Caco-2 (cell line): ENCODE results near the gene CHAF1A. TPM values are rescaled to one million over a fixed set of nuclear protein-coding genes. Genes with fewer than 3 reads are reported as not detected.

Experiments used
- BruUV-seq: library from RNA; stranded (reverse); fragments of 400-500 nt; replicated peaks from 2 replicates; lab custom pipeline; 2021; lab: Mats Ljungman, UMichigan
- CTCF ChIA-PET: fragments of 300-600 bp; sonication (Branson Sonifier 250); formaldehyde crosslinking; loops from one replicate; lab custom pipeline; 2022; ENCODE audit warnings: antibody characterized with exemption; lab: Charles Lee
- POLR2A ChIA-PET: fragments of 300-600 bp; sonication (Branson Sonifier 250); formaldehyde crosslinking; loops from one replicate; lab custom pipeline; 2022; ENCODE audit warnings: antibody characterized with exemption; lab: Charles Lee
- DNase-seq, 2 experiments: peaks; one replicate each; pipeline versions ENCODE4 v3.0.0 to v3.0.0-alpha.2; 2020 to 2022
- H3K27me3 ChIP-seq: replicated peaks from 2 replicates; pipeline ENCODE4 v1.6.0; 2011; ENCODE audit warnings: low read length; ENCODE audit not compliant: control insufficient read depth, insufficient read depth
- H3K36me3 ChIP-seq: 2 replicates; pipeline ENCODE4 v1.5.1; 2011; ENCODE audit warnings: low read length; ENCODE audit not compliant: control insufficient read depth, insufficient read depth
- H3K4me1 ChIP-seq: fragments of 250-450 bp; sonication (Bioruptor Pico); 2 replicates; pipeline ENCODE4 v1.5.1; 2020; ENCODE audit warnings: mild to moderate bottlenecking
- H3K4me3 ChIP-seq: 2 replicates; pipeline ENCODE4 v1.5.1; 2011; ENCODE audit warnings: low read depth, mild to moderate bottlenecking, control low read depth, low read length
- H3K9me3 ChIP-seq: fragments of 250-450 bp; sonication (Bioruptor Pico); 2 replicates; pipeline ENCODE4 v1.5.1; 2020; ENCODE audit warnings: mild to moderate bottlenecking, moderate library complexity
- H3K27ac Mint-ChIP-seq: one replicate; pipeline ENCODE4 v1.8.0; 2022; ENCODE audit warnings: mixed read lengths; ENCODE audit not compliant: unreplicated experiment
- H3K27me3 Mint-ChIP-seq: one replicate; pipeline ENCODE4 v1.8.0; 2022; ENCODE audit warnings: mixed read lengths; ENCODE audit not compliant: insufficient read depth, unreplicated experiment
- H3K36me3 Mint-ChIP-seq: one replicate; pipeline ENCODE4 v1.8.0; 2022; ENCODE audit warnings: mild to moderate bottlenecking, mixed read lengths; ENCODE audit not compliant: insufficient read depth, unreplicated experiment
- H3K4me1 Mint-ChIP-seq: one replicate; pipeline ENCODE4 v1.8.0; 2022; ENCODE audit warnings: low read depth, mixed read lengths; ENCODE audit not compliant: unreplicated experiment
- H3K4me3 Mint-ChIP-seq: one replicate; pipeline ENCODE4 v1.8.0; 2022; ENCODE audit warnings: mild to moderate bottlenecking, moderate library complexity, mixed read lengths; ENCODE audit not compliant: unreplicated experiment
- H3K9me3 Mint-ChIP-seq: one replicate; pipeline ENCODE4 v1.8.0; 2022; ENCODE audit warnings: mixed read lengths; ENCODE audit not compliant: unreplicated experiment
- CTCF ChIP-seq, 2 experiments: fragments of 200-600 bp in 1 of 2; IDR thresholded peaks; 1 replicate in 1 of 2; 2 replicates in 1 of 2; pipeline versions ENCODE4 v1.5.1 to v1.8.0; 2011 to 2022; ENCODE audit warnings: antibody characterized with exemption in 1 of 2, control low read depth in 1 of 2, inconsistent platforms in 1 of 2, low read depth in 1 of 2, low read length in 1 of 2, mild to moderate bottlenecking in 1 of 2, moderate library complexity in 1 of 2; ENCODE audit not compliant: insufficient read depth in 1 of 2, severe bottlenecking in 1 of 2, unreplicated experiment in 1 of 2
- intact Hi-C: fragments of 100-400 bp; cut with micrococcal nuclease; formaldehyde crosslinking; loops from one replicate; pipeline ENCODE4 v1.10.0; 2022; ENCODE audit not compliant: unreplicated experiment
- total RNA-seq: library from RNA; stranded (reverse); gene quantifications from 2 replicates; pipeline ENCODE4 v1.2.3, GENCODE V29; 2022

CHAF1A gene
- total RNA-seq, 1 experiment from 2014 or later = 63.1 TPM

DNA sequence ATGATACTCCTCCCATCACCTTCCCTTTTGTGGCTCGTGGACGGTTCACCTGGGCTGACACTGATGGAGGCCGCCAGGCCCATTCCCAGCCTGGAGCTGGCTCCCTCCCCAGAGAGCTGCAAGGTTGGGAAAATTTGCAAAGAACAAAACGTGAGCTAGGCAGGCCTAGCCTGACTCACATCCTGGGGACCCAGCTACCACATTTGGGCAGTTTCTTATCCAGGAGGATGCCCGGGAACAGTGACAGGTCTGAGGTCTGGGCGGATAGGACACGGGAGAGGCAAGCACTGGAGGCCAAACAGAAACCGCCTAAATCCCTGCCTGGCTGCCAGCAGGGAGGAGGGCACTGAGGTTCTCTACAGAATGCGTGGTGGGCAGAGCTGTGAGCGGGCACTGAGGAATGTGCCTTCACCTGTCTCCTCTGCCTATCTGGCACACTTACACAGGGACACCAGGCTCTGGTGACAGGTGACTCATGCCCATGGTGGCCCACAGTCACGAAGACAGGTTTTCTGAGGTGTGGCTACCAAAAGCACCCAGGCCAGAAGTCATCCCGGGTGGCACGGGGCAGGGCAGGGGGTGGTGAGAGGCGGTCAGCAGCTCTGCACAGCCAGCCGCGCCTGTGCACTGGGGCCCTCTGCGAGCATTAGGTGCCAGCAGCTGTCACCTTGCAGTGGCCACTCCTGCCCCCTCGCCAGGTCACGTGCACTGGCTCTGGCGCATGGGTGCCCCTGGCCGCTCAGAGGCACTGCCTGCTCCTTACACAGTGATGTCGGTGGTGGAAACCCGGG, 25.3 kb upstream of the CHAF1A start:
- no TSS peak for BruUV-seq
- DNase-seq = no peak
- H3K9me3 ChIP-seq = no peaks in the 10 kb centered on the region
- Mint-ChIP-seq H3K9me3 (no peaks in the 10 kb centered on the region), H3K36me3 (peaks cover 51% of the 10 kb centered on the region), H3K27me3 (no peaks in the 10 kb centered on the region), H3K4me1 (peaks cover 17% of the 10 kb centered on the region), H3K27ac (peak overlapping the region; percentile 93), H3K4me3 (no peak overlapping the region)
- POLR2A ChIA-PET = interaction anchor here (1.4 to 2.7 kb wide), 2 partner anchors 17 to 25 kb away, joined by 10 to 27 read pairs; partner anchors contain the start of gene CHAF1A
- H3K4me3 ChIP-seq = no peak overlapping the region
- intact Hi-C loops = no loop called here
- TF ChIP-seq CTCF (IDR thresholded peaks at IDR 0.05; ENCODE audit: insufficient read depth in 1 of 2, low read depth in 1 of 2, low read length in 1 of 2, severe bottlenecking in 1 of 2, unreplicated experiment in 1 of 2) = no peak
- no peaks in the 10 kb centered on the region for H3K36me3 ChIP-seq
- CTCF ChIA-PET = no interaction called here
- no peaks in the 10 kb centered on the region for H3K27me3 ChIP-seq
- peaks cover 40% of the 10 kb centered on the region for H3K4me1 ChIP-seq

DNA sequence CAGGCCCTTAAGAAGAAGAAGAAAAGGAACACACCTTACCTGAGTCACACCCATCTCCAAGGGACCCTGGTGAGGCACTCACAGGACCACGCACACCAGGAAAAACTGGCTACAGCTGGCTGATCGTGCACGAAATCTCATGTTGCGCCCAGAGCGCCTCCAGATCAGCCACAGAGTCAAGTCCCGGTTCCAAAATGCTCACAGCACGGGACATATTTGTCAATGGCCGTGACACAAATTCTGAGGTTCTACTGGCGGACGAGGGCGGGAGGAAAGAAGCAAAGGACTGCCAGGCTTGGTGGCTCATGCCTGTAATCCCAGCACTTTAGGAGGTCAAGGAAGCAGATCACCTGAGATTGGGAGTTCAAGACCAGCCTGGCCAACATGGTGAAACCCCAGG, 23.6 kb upstream of the CHAF1A start:
- no peak for TF ChIP-seq CTCF (IDR thresholded peaks at IDR 0.05; ENCODE audit: insufficient read depth in 1 of 2, low read depth in 1 of 2, low read length in 1 of 2, severe bottlenecking in 1 of 2, unreplicated experiment in 1 of 2)
- Mint-ChIP-seq H3K9me3 (no peaks in the 10 kb centered on the region), H3K27me3 (no peaks in the 10 kb centered on the region), H3K4me1 (peaks cover 17% of the 10 kb centered on the region), H3K36me3 (peaks cover 46% of the 10 kb centered on the region), H3K4me3 (no peak overlapping the region), H3K27ac (peak overlapping the region; percentile 82)
- no peak for DNase-seq
- Histone ChIP-seq H3K4me3 (no peak overlapping the region), H3K9me3 (no peaks in the 10 kb centered on the region), H3K4me1 (peaks cover 35% of the 10 kb centered on the region), H3K36me3 (no peaks in the 10 kb centered on the region), H3K27me3 (no peaks in the 10 kb centered on the region)
- CTCF ChIA-PET = no interaction called here
- intact Hi-C loops = no loop called here
- BruUV-seq = no TSS peak
- POLR2A ChIA-PET = interaction anchor here (0.7 kb wide), 1 partner anchor 22 kb away, joined by 5 read pairs; the partner anchor contains the start of gene SH3GL1

- TF ChIP-seq CTCF (IDR thresholded peaks at IDR 0.05; ENCODE audit: insufficient read depth in 1 of 2, low read depth in 1 of 2, low read length in 1 of 2, severe bottlenecking in 1 of 2, unreplicated experiment in 1 of 2) = no peak
- CTCF ChIA-PET = interaction anchor here (1.3 kb wide), 1 partner anchor 20 kb away, joined by 7 read pairs; the partner anchor contains the start of gene SH3GL1
- no TSS peak for BruUV-seq
- no peak overlapping the region for H3K4me3 Mint-ChIP-seq
- peaks cover 43% of the 10 kb centered on the region for H3K36me3 Mint-ChIP-seq
- peaks cover 28% of the 10 kb centered on the region for H3K4me1 ChIP-seq
- H3K9me3 Mint-ChIP-seq = no peaks in the 10 kb centered on the region
- H3K9me3 ChIP-seq = no peaks in the 10 kb centered on the region
- no peaks in the 10 kb centered on the region for H3K27me3 ChIP-seq
- H3K27ac Mint-ChIP-seq = peak overlapping the region; percentile 82
- no peaks in the 10 kb centered on the region for H3K27me3 Mint-ChIP-seq
- no peak overlapping the region for H3K4me3 ChIP-seq
- intact Hi-C loops = no loop called here
- POLR2A ChIA-PET = interaction anchor here (0.7 kb wide), 1 partner anchor 21 kb away, joined by 5 read pairs; the partner anchor contains the start of gene SH3GL1
- peaks cover 17% of the 10 kb centered on the region for H3K4me1 Mint-ChIP-seq
- DNase-seq = no peak
- no peaks in the 10 kb centered on the region for H3K36me3 ChIP-seq
Observed at GRCh38 chr19:4379383-4380253, 22.8 kb upstream of the CHAF1A start.
